Measurements from ENCODE around the gene GRAMD2A. TPM values are rescaled to one million over a fixed set of nuclear protein-coding genes. Genes with fewer than 3 reads are reported as not detected.

GRAMD2A gene
- polyA plus RNA-seq, 3 donors, result 0.09 to 0.10 TPM; not detected in 1

DNA sequence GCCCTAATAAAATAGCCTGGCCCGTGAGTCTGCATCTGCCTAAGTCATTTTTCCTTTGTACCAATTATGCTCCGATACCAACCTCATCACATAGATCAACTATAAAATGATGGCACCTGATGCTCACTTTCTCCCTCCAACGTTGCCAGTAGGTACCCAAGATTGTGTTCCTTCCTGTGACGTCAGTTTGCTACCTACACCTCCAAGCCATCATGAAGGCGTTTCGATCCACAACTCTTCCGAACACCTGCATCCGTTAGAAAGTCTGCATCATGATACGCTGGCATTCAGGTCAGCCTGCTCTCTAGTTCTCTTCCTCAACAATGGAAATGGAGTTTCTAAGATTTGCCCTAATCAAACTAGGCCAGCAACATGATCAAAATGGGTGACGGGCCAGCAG is 25.7 kb upstream of the GRAMD2A start:
- WGBS, 3 donors, result 90 to 93% (median 92%) methylated on average over 10 of the region's 10 CpGs
- H3K27ac ChIP-seq (ENCODE audit: low read depth, low read length), result no peak overlapping the region

DNA sequence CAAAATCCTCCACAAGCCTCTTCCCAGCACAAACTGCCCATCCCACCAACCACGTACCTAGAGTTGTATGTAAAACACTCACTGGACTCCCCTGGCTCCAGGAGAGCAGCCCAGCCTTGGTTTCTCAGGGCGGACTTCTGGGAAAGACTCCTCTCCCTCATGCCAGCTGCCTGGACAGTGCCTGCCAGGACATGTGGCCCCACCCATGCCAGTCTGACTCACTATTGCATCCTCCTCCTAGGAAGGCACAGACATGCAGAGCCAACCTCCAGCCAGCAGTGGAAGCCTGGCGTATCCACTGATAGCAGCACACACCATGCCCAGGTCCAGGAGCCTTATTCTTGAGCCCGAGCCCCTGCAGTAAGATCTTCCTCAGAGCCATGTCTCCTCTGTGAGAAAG is 24.8 kb upstream of the GRAMD2A start:
- 79 to 94% (median 83%) methylated on average over 4 of the region's 4 CpGs for WGBS, 3 donors
- H3K27ac ChIP-seq (ENCODE audit: low read depth, low read length), result no peak overlapping the region

DNA sequence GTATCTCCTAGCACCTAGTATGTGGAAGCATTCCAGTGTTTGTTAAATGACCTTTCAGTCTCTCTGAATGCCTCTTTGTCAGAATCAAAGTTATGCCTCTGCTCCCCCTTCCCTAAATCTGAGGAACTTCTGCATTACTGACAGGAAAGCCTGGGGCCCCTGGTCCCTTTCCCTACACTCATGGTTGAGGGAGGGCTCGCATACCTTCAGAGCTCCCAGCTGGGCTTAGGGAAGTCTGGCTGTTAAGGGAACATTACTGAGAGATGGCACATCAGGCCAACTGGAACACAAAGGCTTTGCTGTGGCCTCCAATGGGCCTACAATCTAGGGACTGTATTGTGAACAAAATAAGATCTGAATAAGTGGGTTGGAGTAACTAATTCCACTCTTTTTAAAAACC is 23.1 kb upstream of the GRAMD2A start:
- WGBS, 3 donors, result 57 to 78% (median 57%) methylated on average over 1 of the region's 1 CpG
- H3K27ac ChIP-seq (ENCODE audit: low read depth, low read length), result no peak overlapping the region

GRCh38 chr15:72217216-72217615 is 19.6 kb upstream of the GRAMD2A start:
- WGBS, 3 donors, result 80 to 91% (median 86%) methylated on average over 4 of the region's 4 CpGs
- no peak overlapping the region for H3K27ac ChIP-seq (ENCODE audit: low read depth, low read length)

- no peak overlapping the region for H3K27ac ChIP-seq (ENCODE audit: low read depth, low read length)
- 80 to 91% (median 83%) methylated on average over 1 of the region's 1 CpG for WGBS, 3 donors
Measured at GRCh38 chr15:72216079-72216478, 18.5 kb upstream of the GRAMD2A start.

GRCh38 chr15:72207558-72208085 is 10.0 kb upstream of the GRAMD2A start:
- H3K27ac ChIP-seq (ENCODE audit: low read depth, low read length), result no peak overlapping the region

GRCh38 chr15:72206677-72207000 is 9.1 kb upstream of the GRAMD2A start:
- WGBS, 3 donors, result 88 to 91% (median 90%) methylated on average over 5 of the region's 5 CpGs
- no peak overlapping the region for H3K27ac ChIP-seq (ENCODE audit: low read depth, low read length)

DNA sequence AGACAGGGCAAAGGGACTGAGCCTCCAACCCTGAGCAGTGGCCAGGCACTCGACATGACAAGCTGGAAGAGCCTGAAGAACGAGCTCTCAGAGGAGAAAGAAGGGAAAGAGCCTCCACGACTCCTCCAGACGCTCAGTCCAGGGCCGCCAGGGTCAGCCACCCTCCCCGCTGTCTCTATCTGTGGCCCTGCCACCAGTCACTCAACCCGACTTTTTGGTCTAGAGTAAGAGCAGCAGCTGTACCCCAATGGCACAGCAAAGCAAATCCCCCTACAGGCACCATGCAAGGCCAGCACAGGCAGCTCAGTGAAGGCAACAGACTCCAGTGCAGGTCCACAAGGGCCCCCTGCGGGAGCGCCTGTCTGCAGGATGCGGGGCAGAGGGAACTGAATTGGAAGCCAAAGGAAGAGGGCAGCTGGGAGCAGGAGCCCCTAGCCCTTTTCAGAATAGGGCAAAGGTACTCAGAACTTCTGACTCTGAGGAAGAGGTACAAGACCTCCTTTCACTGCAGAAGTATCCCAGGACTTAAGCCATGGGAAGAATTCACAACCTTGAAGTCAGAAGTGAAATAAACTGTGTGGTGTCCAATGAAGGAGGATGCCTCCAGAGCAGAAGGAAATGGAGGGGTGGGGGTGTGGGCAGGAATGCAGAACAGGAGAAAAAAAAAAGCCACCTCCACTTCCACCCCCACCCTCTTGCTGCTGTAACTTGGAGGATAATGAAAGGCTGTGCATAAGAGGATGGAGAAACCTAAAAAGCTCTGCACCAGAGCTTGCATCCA is 8.5 kb upstream of the GRAMD2A start:
- WGBS, 3 donors, result 89 to 94% (median 93%) methylated on average over 10 of the region's 10 CpGs
- no peak overlapping the region for H3K27ac ChIP-seq (ENCODE audit: low read depth, low read length)

- H3K27ac ChIP-seq (ENCODE audit: low read depth, low read length), result no peak overlapping the region
- WGBS, 3 donors, result 90 to 98% (median 93%) methylated on average over 2 of the region's 2 CpGs
Measured at GRCh38 chr15:72205273-72205672, 7.7 kb upstream of the GRAMD2A start.

- no peak overlapping the region for H3K27ac ChIP-seq (ENCODE audit: low read depth, low read length)
- 35 to 49% (median 42%) methylated on average over 5 of the region's 5 CpGs for WGBS, 3 donors
Measured at GRCh38 chr15:72203507-72203837, 5.9 kb upstream of the GRAMD2A start.

DNA sequence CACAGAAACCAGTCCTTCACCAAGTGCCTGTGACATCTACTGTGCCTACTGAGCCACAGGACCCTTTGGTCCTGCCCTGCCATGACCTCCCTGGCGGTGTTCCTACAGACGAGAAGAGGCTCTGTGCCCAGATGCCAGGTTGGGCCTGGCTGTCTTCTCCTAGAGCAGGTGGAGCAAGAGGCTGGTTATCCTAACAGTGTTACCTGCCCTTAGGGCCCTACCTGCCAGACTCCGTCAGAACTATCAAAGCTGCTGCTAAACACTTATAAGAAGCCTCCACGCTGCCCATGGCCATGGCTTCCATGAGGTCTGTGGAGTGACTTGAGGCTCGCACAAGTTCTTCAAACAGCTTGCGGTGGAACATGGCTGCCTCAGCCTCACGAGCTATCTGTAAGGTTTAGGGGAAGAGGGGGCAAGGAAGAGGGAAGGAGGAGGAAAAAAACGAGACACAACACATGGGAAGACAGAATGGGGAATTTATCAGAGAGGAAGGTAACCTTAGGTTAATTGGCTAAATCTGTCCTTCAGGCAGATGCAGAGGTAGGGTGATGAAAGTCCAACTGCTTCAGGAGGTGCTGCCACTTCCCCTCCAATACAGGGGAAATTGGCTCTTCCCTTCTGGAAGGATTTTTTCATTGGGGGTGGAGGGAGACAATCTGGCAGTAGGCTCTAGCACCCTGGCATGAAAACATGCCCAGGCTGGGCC is 5.4 kb upstream of the GRAMD2A start:
- H3K27ac ChIP-seq (ENCODE audit: low read depth, low read length), result no peak overlapping the region
- WGBS, 3 donors, result 81 to 84% (median 83%) methylated on average over 8 of the region's 8 CpGs

- no peak overlapping the region for H3K27ac ChIP-seq (ENCODE audit: low read depth, low read length)
- 92 to 96% (median 93%) methylated on average over 13 of the region's 13 CpGs for WGBS, 3 donors
Measured at GRCh38 chr15:72202302-72202701, 4.7 kb upstream of the GRAMD2A start.

DNA sequence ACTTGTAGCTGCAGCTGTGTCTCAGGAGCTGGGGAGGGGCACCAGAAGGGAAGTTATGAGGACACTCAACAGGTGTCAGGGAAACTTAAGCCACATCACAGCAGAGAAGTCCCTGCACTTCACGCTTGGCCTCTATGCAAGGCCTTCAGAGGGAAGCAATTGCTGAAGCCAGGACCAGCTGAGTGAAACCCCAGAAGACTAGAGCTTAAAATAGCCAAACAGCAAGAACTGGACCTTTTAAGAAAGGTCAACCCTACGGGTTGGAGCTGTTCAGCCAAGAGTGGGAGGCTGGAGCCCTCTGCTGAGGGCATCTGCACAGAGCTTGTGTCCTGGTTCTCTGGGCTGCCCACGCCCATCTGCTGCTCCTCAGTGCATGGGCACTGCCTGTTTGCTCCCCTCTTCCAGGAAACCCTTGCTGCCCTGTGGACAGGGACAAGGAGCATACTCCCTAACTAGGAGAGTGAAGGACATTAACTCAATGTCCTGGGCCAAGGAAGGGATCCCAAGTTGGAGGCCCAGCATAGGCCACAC is 3.9 kb upstream of the GRAMD2A start:
- H3K27ac ChIP-seq (ENCODE audit: low read depth, low read length), result no peak overlapping the region
- 70 to 81% (median 74%) methylated on average over 3 of the region's 3 CpGs for WGBS, 3 donors

GRCh38 chr15:72200395-72201237 is 3.0 kb upstream of the GRAMD2A start:
- H3K27ac ChIP-seq (ENCODE audit: low read depth, low read length), result no peak overlapping the region
- 87 to 89% (median 88%) methylated on average over 15 of the region's 15 CpGs for WGBS, 3 donors

DNA sequence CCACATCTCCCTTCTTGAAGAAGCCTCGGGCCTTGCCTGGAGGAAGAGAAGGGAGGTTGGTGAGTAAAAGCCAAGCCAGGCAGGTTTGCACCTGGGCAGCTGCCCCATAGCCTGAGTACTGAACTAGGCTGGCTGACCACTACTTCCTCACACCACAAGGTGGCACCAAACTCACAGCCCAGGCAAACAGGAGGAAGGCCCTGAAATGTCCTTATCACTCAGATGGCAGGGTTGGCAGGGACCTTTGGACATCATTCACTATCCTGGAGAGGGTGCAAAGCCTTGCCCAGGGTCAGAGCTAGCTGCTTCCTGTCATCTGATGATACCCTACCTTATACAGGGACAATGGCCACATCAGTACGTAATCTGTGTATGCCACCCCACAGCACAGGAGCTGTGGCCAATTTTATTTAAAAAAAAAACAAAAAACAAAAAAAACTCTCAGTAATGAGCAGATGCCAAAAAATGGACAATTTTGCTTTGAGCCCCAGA is 2.2 kb upstream of the GRAMD2A start:
- 53 to 82% (median 73%) methylated on average over 2 of the region's 2 CpGs for WGBS, 3 donors
- no peak overlapping the region for H3K27ac ChIP-seq (ENCODE audit: low read depth, low read length)

DNA sequence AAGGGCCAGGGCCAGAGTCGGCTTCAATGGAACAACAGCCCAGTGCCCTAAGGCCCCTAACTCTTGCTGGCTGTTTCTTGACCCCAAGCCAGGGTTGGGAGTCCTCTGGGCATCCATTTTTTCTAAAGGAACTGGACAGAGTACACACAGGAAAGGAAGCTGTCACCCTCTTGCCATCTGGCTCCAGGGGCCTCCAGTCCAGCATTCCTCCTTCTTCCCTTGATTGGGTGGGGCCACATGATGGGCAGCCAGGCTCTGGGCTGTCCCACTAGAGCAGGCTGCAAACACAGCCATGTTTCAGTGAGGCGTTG is 1.6 kb upstream of the GRAMD2A start:
- no peak overlapping the region for H3K27ac ChIP-seq (ENCODE audit: low read depth, low read length)
- WGBS, 3 donors, result 83 to 89% (median 88%) methylated on average over 2 of the region's 2 CpGs

- H3K27ac ChIP-seq (ENCODE audit: low read depth, low read length), result no peak overlapping the region
- 70 to 83% (median 74%) methylated on average over 10 to 11 of the region's 11 CpGs for WGBS, 3 donors
Measured at GRCh38 chr15:72198356-72199204, 993 bp upstream of the GRAMD2A start.

DNA sequence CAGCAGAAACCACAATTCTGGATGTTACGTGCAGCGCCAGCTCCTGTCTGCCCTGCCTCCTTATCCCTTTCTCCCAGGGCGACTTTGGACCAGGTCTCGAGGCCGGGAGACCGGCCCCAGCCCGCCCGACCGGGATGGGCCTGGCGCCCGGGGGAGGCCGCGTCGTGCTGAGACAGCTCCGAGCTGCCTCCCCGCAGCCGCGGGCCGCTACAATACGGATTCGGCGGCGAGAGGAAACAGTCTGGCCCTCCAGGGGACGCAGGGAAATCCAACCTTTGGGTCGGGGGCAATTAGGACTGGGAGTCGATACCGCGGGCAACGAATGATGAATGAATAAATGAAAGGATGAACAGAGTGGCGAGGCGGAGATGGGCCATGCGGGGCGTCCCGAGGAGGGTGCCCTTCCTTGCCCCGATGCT is 537 bp downstream of the GRAMD2A start:
- no peak overlapping the region for H3K27ac ChIP-seq (ENCODE audit: low read depth, low read length)
- 5 to 18% (median 9%) methylated on average over 35 of the region's 35 CpGs for WGBS, 3 donors

Measured in adipose tissue (tissue), 3 donors.